Measurements from ENCODE around the gene REV3L. TPM values are rescaled to one million over a fixed set of nuclear protein-coding genes. Genes with fewer than 3 reads are reported as not detected.

The REV3L gene
- total RNA-seq, 1 donor from 2014 or later, result 38.0 TPM

- H3K4me1 Mint-ChIP-seq (ENCODE audit: low read depth), result peaks cover 18% of the 10 kb centered on the region
- H3K4me3 Mint-ChIP-seq (ENCODE audit: unreplicated experiment), result no peak overlapping the region
- DNase-seq (ENCODE audit: low spot score), result no peak
- no peak for TF ChIP-seq CTCF (IDR thresholded peaks at IDR 0.05)
- peaks cover 24% of the 10 kb centered on the region for H3K36me3 Mint-ChIP-seq (ENCODE audit: low read depth)
- no peaks in the 10 kb centered on the region for H3K27me3 Mint-ChIP-seq (ENCODE audit: low read depth)
- H3K9me3 Mint-ChIP-seq (ENCODE audit: low read depth), result no peaks in the 10 kb centered on the region
- no peak overlapping the region for H3K27ac Mint-ChIP-seq (ENCODE audit: unreplicated experiment)
Measured at GRCh38 chr6:111265842-111266241, 217.2 kb downstream of the REV3L start.

DNA sequence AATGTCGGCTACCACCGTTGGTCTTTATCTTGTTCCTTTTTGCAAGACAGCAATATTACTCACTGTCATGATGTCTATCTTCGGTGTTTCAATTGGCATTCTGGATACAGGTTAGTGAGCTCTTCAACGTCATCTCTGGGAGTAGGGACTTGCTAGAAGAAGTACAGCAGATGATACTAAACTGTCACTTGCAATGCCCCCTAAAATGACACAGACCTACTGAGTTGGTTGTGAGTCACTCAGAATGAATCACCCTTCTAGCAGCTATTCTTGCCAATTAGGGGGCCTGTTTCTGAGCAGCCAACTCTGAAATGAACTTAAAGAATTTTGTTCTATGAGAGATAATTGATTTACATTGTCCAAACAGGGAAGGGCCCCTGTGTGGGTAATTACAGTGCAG is 219.2 kb downstream of the REV3L start:
- Mint-ChIP-seq H3K36me3 (ENCODE audit: low read depth) (peaks cover 20% of the 10 kb centered on the region), H3K27ac (ENCODE audit: unreplicated experiment) (peak overlapping the region; percentile 82), H3K4me3 (ENCODE audit: unreplicated experiment) (no peak overlapping the region), H3K4me1 (ENCODE audit: low read depth) (peaks cover 32% of the 10 kb centered on the region), H3K27me3 (ENCODE audit: low read depth) (no peaks in the 10 kb centered on the region), H3K9me3 (ENCODE audit: low read depth) (no peaks in the 10 kb centered on the region)
- DNase-seq (ENCODE audit: low spot score), result no peak
- TF ChIP-seq CTCF (IDR thresholded peaks at IDR 0.05), result no peak

GRCh38 chr6:111260570-111261298 is 222.3 kb downstream of the REV3L start:
- H3K36me3 Mint-ChIP-seq (ENCODE audit: low read depth), result no peaks in the 10 kb centered on the region
- peak overlapping the region; percentile 54 for H3K27ac Mint-ChIP-seq (ENCODE audit: unreplicated experiment)

GRCh38 chr6:111259089-111259831 is 223.8 kb downstream of the REV3L start:
- peaks cover 38% of the 10 kb centered on the region for H3K4me1 Mint-ChIP-seq (ENCODE audit: low read depth)
- H3K27ac Mint-ChIP-seq (ENCODE audit: unreplicated experiment), result peak overlapping the region; percentile 82
- H3K4me3 Mint-ChIP-seq (ENCODE audit: unreplicated experiment), result peak overlapping the region; percentile 75
- peak; percentile 88 for TF ChIP-seq CTCF (IDR thresholded peaks at IDR 0.05)
- no peaks in the 10 kb centered on the region for H3K36me3 Mint-ChIP-seq (ENCODE audit: low read depth)
- H3K9me3 Mint-ChIP-seq (ENCODE audit: low read depth), result no peaks in the 10 kb centered on the region
- H3K27me3 Mint-ChIP-seq (ENCODE audit: low read depth), result peaks cover 12% of the 10 kb centered on the region
- peak; percentile 99 for DNase-seq (ENCODE audit: low spot score)

More at GRCh38 chr6:111260570-111261298, 222.3 kb downstream of the REV3L start:
- Mint-ChIP-seq H3K4me3 (ENCODE audit: unreplicated experiment) (peak overlapping the region; percentile 75), H3K27me3 (ENCODE audit: low read depth) (peaks cover 4% of the 10 kb centered on the region), H3K9me3 (ENCODE audit: low read depth) (no peaks in the 10 kb centered on the region), H3K4me1 (ENCODE audit: low read depth) (peaks cover 40% of the 10 kb centered on the region)
- no peak for TF ChIP-seq CTCF (IDR thresholded peaks at IDR 0.05)
- no peak for DNase-seq (ENCODE audit: low spot score)

- H3K27me3 Mint-ChIP-seq (ENCODE audit: low read depth), result peaks cover 18% of the 10 kb centered on the region
- peaks cover 32% of the 10 kb centered on the region for H3K4me1 Mint-ChIP-seq (ENCODE audit: low read depth)
- H3K36me3 Mint-ChIP-seq (ENCODE audit: low read depth), result no peaks in the 10 kb centered on the region
- H3K9me3 Mint-ChIP-seq (ENCODE audit: low read depth), result no peaks in the 10 kb centered on the region
- TF ChIP-seq CTCF (IDR thresholded peaks at IDR 0.05), result no peak
- peak overlapping the region; percentile 82 for H3K27ac Mint-ChIP-seq (ENCODE audit: unreplicated experiment)
- H3K4me3 Mint-ChIP-seq (ENCODE audit: unreplicated experiment), result peak overlapping the region; percentile 75
- no peak for DNase-seq (ENCODE audit: low spot score)
Measured at GRCh38 chr6:111258615-111259088, 224.4 kb downstream of the REV3L start.

Data from chondrocyte (in vitro differentiated cells).